Gastrocnemius medialis (tissue), 4 donors: Measurements from ENCODE around the gene LMLN.

Experiments
- CTCF ChIP-seq, 5 experiments: fragments of 450-650 bp in 3 of 5; fragments of 200-600 bp in 2 of 5; sonication (generic) in 2 of 5; IDR thresholded peaks in 4 of 5; conservative IDR thresholded peaks in 1 of 5; 1 replicate in 4 of 5; 2 replicates in 1 of 5; pipeline ENCODE4 v1.5.1; 2016 to 2019; ENCODE audit warnings: antibody characterized with exemption in 5 of 5, mild to moderate bottlenecking in 3 of 5, moderate library complexity in 3 of 5
- POLR2A ChIP-seq, 2 donors: fragments of 450-650 bp; IDR thresholded peaks; one replicate each; pipeline ENCODE4 v1.6.1; 2017; ENCODE audit warnings: antibody characterized with exemption in 2 of 2, mild to moderate bottlenecking in 2 of 2, moderate library complexity in 2 of 2

- no peak for TF ChIP-seq CTCF (IDR thresholded peaks at IDR 0.05 in 4 of 5, conservative IDR thresholded peaks at IDR 0.05 in 1 of 5)
- no peak for TF ChIP-seq POLR2A (IDR thresholded peaks at IDR 0.05)
Measured at GRCh38 chr3:198079771-198080520, 119.9 kb downstream of the LMLN start.
